IPS-18c (cell line): ENCODE measurements around the gene PVRIG.
"Not testable (repeated sequence)": the region's sequence is repeated elsewhere in the genome, so short reads cannot be mapped to it uniquely, and the experiment has no call there.

ENCODE experiments used
- H3K4me3 ChIP-seq: 2 replicates; pipeline ENCODE4 v1.7.0; 2013; ENCODE audit warnings: low read depth, mild to moderate bottlenecking, low read length, moderate library complexity; ENCODE audit not compliant: insufficient read depth
- H3K9me3 ChIP-seq: one replicate; pipeline ENCODE4 v1.6.1; 2013; ENCODE audit warnings: mild to moderate bottlenecking, low read length, moderate library complexity; ENCODE audit not compliant: control insufficient read depth, insufficient read depth

PVRIG gene

GRCh38 chr7:100219271-100219737, 445 bp upstream of the PVRIG start:
- Histone ChIP-seq H3K4me3 (no peak overlapping the region), H3K9me3 (no peaks in the 10 kb centered on the region)

GRCh38 chr7:100220586-100221230, 959 bp downstream of the PVRIG start:
- no peak overlapping the region for H3K4me3 ChIP-seq

GRCh38 chr7:100221231-100221718, 1.5 kb downstream of the PVRIG start:
- H3K9me3 ChIP-seq: no peaks in the 10 kb centered on the region
- H3K4me3 ChIP-seq: no peak overlapping the region

More at GRCh38 chr7:100220586-100221230, 959 bp downstream of the PVRIG start:
- H3K9me3 ChIP-seq: no peaks in the 10 kb centered on the region

- H3K4me3 ChIP-seq: no peak overlapping the region
- no peaks in the 10 kb centered on the region for H3K9me3 ChIP-seq
Measured at GRCh38 chr7:100221767-100222444, 2.2 kb downstream of the PVRIG start.

GRCh38 chr7:100222445-100223132, 2.8 kb downstream of the PVRIG start:
- Histone ChIP-seq H3K9me3 (no peaks in the 10 kb centered on the region), H3K4me3 (no peak overlapping the region)

- not testable (repeated sequence) for H3K9me3 ChIP-seq, H3K4me3 ChIP-seq
Measured at GRCh38 chr7:100223376-100223927, 3.7 kb downstream of the PVRIG start.

GRCh38 chr7:100224891-100225290, 5.1 kb downstream of the PVRIG start:
- H3K9me3 ChIP-seq, H3K4me3 ChIP-seq: not testable (repeated sequence)

- H3K9me3 ChIP-seq, H3K4me3 ChIP-seq: not testable (repeated sequence)
Measured at GRCh38 chr7:100234660-100235317, 15.0 kb downstream of the PVRIG start.

- H3K9me3 ChIP-seq, H3K4me3 ChIP-seq: not testable (repeated sequence)
Measured at GRCh38 chr7:100239975-100240374, 20.2 kb downstream of the PVRIG start.

- not testable (repeated sequence) for H3K9me3 ChIP-seq, H3K4me3 ChIP-seq
Measured at GRCh38 chr7:100243385-100243784, 23.6 kb downstream of the PVRIG start.

- H3K9me3 ChIP-seq, H3K4me3 ChIP-seq: not testable (repeated sequence)
Measured at GRCh38 chr7:100244988-100245605, 25.3 kb downstream of the PVRIG start.

GRCh38 chr7:100246121-100246864, 26.5 kb downstream of the PVRIG start:
- H3K9me3 ChIP-seq, H3K4me3 ChIP-seq: not testable (repeated sequence)

- H3K4me3 ChIP-seq, H3K9me3 ChIP-seq: not testable (repeated sequence)
Measured at GRCh38 chr7:100246865-100247137, 27.1 kb downstream of the PVRIG start.

- H3K9me3 ChIP-seq: no peaks in the 10 kb centered on the region
- H3K4me3 ChIP-seq: no peak overlapping the region
Measured at GRCh38 chr7:100247152-100247757, 27.5 kb downstream of the PVRIG start.

GRCh38 chr7:100248483-100248882, 28.7 kb downstream of the PVRIG start:
- H3K4me3 ChIP-seq: no peak overlapping the region
- H3K9me3 ChIP-seq: no peaks in the 10 kb centered on the region

- no peak overlapping the region for H3K4me3 ChIP-seq
- no peaks in the 10 kb centered on the region for H3K9me3 ChIP-seq
Measured at GRCh38 chr7:100257017-100257416, 37.3 kb downstream of the PVRIG start.
